B cell (primary cell): ENCODE measurements around the gene PDZD4. TPM values are rescaled to one million over a fixed set of nuclear protein-coding genes. Genes with fewer than 3 reads are reported as not detected.

Experiments
- ATAC-seq: fragments of 200-7000 bp; cut with Tn5 transposase; one replicate; pipeline ENCODE4 v1.10.0; 2021; ENCODE audit warnings: low read depth, mild to moderate bottlenecking, moderate number of reproducible peaks, moderate library complexity
- CTCF ChIA-PET: fragments of 350-600 bp; sonication (Branson Sonifier 250); formaldehyde crosslinking; loops from one replicate; lab custom pipeline; 2021; ENCODE audit warnings: antibody characterized with exemption, inconsistent platforms; lab: Charles Lee
- POLR2A ChIA-PET: fragments of 350-600 bp; sonication (Branson Sonifier 250); formaldehyde crosslinking; loops from one replicate; lab custom pipeline; 2021; ENCODE audit warnings: antibody characterized with exemption; lab: Charles Lee
- DNase-seq: peaks from one replicate; pipeline ENCODE4 v3.0.0; 2013
- H2AFZ ChIP-seq: 2 replicates; pipeline ENCODE4 v1.6.1; 2012; ENCODE audit warnings: mild to moderate bottlenecking, low read depth, low read length; ENCODE audit not compliant: insufficient read depth, poor library complexity, severe bottlenecking
- H3K27ac ChIP-seq, 2 donors: 1 replicate in 1 of 2; 2 replicates in 1 of 2; pipeline ENCODE4 v1.5.1; 2012 to 2013; ENCODE audit warnings: low read length in 2 of 2, mild to moderate bottlenecking in 2 of 2, moderate library complexity in 1 of 2
- H3K27me3 ChIP-seq, 4 experiments: fragments of 200-600 bp in 1 of 4; sonication (generic) in 1 of 4; replicated peaks in 1 of 4; 1 replicate in 2 of 4; 2 replicates in 2 of 4; pipeline versions ENCODE4 v1.6.1 to v1.7.0; 2013 to 2016; ENCODE audit warnings: low read length in 3 of 4, mild to moderate bottlenecking in 2 of 4, mixed read lengths in 1 of 4, moderate library complexity in 1 of 4; ENCODE audit not compliant: insufficient read depth in 4 of 4, control insufficient read depth in 3 of 4; ENCODE audit errors: control extremely low read depth in 1 of 4
- H3K36me3 ChIP-seq, 2 experiments: replicated peaks in 1 of 2; 1 replicate in 1 of 2; 2 replicates in 1 of 2; pipeline versions ENCODE4 v1.6.1 to v1.7.1; 2013; ENCODE audit warnings: low read length in 1 of 2; ENCODE audit not compliant: insufficient read depth in 2 of 2, control insufficient read depth in 1 of 2; ENCODE audit errors: control extremely low read depth in 1 of 2, extremely low read depth in 1 of 2
- H3K4me1 ChIP-seq, 2 donors: fragments of 200-600 bp in 1 of 2; sonication (generic) in 1 of 2; 1 replicate in 1 of 2; 2 replicates in 1 of 2; pipeline versions ENCODE4 v1.5.1 to v1.6.1; 2013 to 2017; ENCODE audit warnings: low read length in 2 of 2; ENCODE audit not compliant: control insufficient read depth in 2 of 2, insufficient read depth in 2 of 2
- H3K4me2 ChIP-seq: replicated peaks from 2 replicates; pipeline ENCODE3; 2012; ENCODE audit warnings: mild to moderate bottlenecking, low read depth, low read length; ENCODE audit not compliant: poor library complexity, severe bottlenecking
- H3K4me3 ChIP-seq, 5 experiments: fragments of 200-600 bp in 1 of 5; sonication (generic) in 1 of 5; 1 replicate in 3 of 5; 2 replicates in 2 of 5; pipeline versions ENCODE4 v1.5.1 to v1.7.0; 2011 to 2016; ENCODE audit warnings: low read length in 4 of 5, mild to moderate bottlenecking in 4 of 5, low read depth in 2 of 5, control low read depth in 1 of 5, moderate library complexity in 1 of 5; ENCODE audit not compliant: insufficient read depth in 1 of 5; ENCODE audit errors: control extremely low read depth in 1 of 5, extremely low read depth in 1 of 5
- H3K79me2 ChIP-seq: fragments of 200-600 bp; sonication (generic); one replicate; pipeline ENCODE4 v1.6.0; 2016; ENCODE audit warnings: low read length; ENCODE audit not compliant: control insufficient read depth, insufficient read depth
- H3K9ac ChIP-seq: fragments of 200-600 bp; sonication (generic); 2 replicates; pipeline ENCODE4 v1.6.1; 2017; ENCODE audit warnings: mild to moderate bottlenecking, low read length, moderate library complexity
- H3K9me3 ChIP-seq, 3 donors: one replicate each; pipeline versions ENCODE4 v1.6.1 to v1.7.1; 2013; ENCODE audit warnings: low read length in 2 of 3; ENCODE audit not compliant: control insufficient read depth in 2 of 3, insufficient read depth in 1 of 3; ENCODE audit errors: control extremely low read depth in 1 of 3
- H4K20me1 ChIP-seq: 2 replicates; pipeline ENCODE4 v1.6.0; 2012; ENCODE audit warnings: mild to moderate bottlenecking, low read length; ENCODE audit not compliant: insufficient read depth, control insufficient read depth, poor library complexity, severe bottlenecking
- H3K27ac Mint-ChIP-seq: one replicate; pipeline ENCODE4 v1.8.0; 2021; ENCODE audit warnings: mixed read lengths
- H3K27me3 Mint-ChIP-seq: one replicate; pipeline ENCODE4 v1.8.0; 2021; ENCODE audit warnings: mixed read lengths
- H3K4me1 Mint-ChIP-seq: one replicate; pipeline ENCODE4 v1.8.0; 2021; ENCODE audit warnings: mixed read lengths
- H3K4me3 Mint-ChIP-seq: one replicate; pipeline ENCODE4 v1.8.0; 2021; ENCODE audit warnings: mixed read lengths
- H3K9me3 Mint-ChIP-seq: one replicate; pipeline ENCODE4 v1.8.0; 2022; ENCODE audit warnings: mixed read lengths; ENCODE audit not compliant: insufficient read depth
- EZH2 ChIP-seq: IDR thresholded peaks from 2 replicates; pipeline ENCODE4 v1.6.1; 2012; ENCODE audit warnings: borderline replicate concordance, low read depth, mild to moderate bottlenecking, moderate library complexity, low read length; ENCODE audit not compliant: insufficient read depth, poor library complexity, severe bottlenecking
- WGBS: methylation state at CpG from one replicate; pipeline ENCODE4 v1.1.5; 2013; ENCODE audit warnings: missing lambda C conversion rate; ENCODE audit not compliant: insufficient coverage; 5-methylcytosine and 5-hydroxymethylcytosine counted together
- intact Hi-C: fragments of 100-400 bp; cut with micrococcal nuclease; formaldehyde crosslinking; loops from one replicate; pipeline ENCODE4 v1.10.0; 2022
- polyA plus RNA-seq: library from polyadenylated mRNA; depleted of rRNA; stranded (reverse); fragments of >200 nt; gene quantifications from 2 replicates; pipeline ENCODE4 v1.2.3, GENCODE V29; 2012
- total RNA-seq, 2 donors: library from RNA; stranded (reverse); fragments of 120-200 nt in 1 of 2; gene quantifications; 1 replicate in 1 of 2; 2 replicates in 1 of 2; pipeline versions ENCODE4 v1.2.3 to v1.2.4, GENCODE V29; 2013 to 2022
- TF ChIP-seq, protein P1 (sequence below): fragments of 200-600 bp; IDR thresholded peaks from one replicate; pipeline ENCODE4 v1.8.0; 2022; ENCODE audit warnings: antibody characterized with exemption, mild to moderate bottlenecking

The PDZD4 gene
- total and polyA plus RNA-seq, 2 donors (not counting 1 experiment from before 2014, with no cell fraction given), result 0.36 TPM; not detected in 1

DNA sequence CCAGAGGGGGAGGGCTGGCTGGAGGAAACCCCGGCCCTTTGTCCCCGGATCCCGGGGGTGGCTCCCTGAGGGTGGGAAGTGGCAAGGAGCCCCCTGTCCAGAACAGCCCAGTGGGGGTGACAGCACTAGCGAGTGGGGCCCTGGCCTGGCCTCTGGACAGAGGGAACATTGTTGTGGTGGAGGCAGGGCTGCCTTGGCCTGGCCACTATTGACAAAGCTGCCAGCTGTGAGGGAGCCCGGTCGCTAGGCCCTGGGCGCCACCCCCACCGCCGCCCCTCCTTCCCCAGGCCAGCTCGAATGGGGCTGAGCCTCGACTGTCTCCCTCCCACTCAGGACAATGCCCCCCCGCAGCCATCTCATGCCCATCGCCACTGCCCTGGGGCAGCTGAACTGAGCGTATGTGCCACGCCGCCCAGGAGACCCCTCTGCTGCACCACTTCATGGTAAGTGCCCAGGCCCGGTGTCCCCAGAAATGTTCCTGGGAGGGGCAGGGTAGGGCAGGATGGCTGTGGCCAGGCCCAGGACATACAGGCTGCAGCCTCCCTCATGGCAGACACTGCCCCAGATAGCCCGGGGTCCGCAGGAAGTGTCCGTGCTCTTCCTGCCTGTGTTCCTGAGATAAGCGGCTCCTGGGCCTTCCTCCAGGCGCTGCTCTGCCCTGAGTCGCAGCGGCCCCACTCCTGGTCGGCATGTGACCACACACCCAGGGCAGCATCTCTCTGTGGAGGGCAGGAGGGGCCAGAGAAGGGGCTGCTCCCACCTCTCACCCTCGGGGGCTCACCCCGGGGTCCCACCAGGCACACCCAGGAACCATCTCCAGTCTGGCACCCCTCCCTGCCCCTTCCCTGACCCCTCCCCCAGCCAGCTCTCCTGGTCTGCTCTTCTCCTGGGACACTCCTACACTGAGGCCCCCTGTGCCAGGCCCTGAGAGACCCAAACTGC, 64.9 kb downstream of the PDZD4 start:
- Histone ChIP-seq H3K27me3 (no peaks in the 10 kb centered on the region), H3K9ac (no peak overlapping the region), H3K4me3 (no peak overlapping the region), H3K79me2 (no peaks in the 10 kb centered on the region), H3K4me1 (peaks cover 0 to 18% of the 10 kb centered on the region in 2 donors), H3K36me3 (no peaks in the 10 kb centered on the region), H3K4me2 (no peak overlapping the region), H3K27ac (no peak overlapping the region), H4K20me1 (no peaks in the 10 kb centered on the region), H2AFZ (no peak overlapping the region), H3K9me3 (no peaks in the 10 kb centered on the region)
- DNase-seq (no peak), ATAC-seq (no peak)
- ChIA-PET CTCF (interaction anchor here (2.6 kb wide), 1 partner anchor 182 kb away, joined by 10 read pairs; no protein-coding TSS in a partner anchor), POLR2A (interaction anchor here (0.7 kb wide), 1 partner anchor 182 kb away, joined by 4 read pairs; no protein-coding TSS in a partner anchor)
- H3K27ac Mint-ChIP-seq, result no peak overlapping the region
- WGBS, result 67% methylated on average over 9 of the region's 27 CpGs
- no peak overlapping the region for H3K4me3 Mint-ChIP-seq
- peaks cover 14% of the 10 kb centered on the region for H3K4me1 Mint-ChIP-seq
- intact Hi-C loops, result no loop called here
- no peaks in the 10 kb centered on the region for H3K9me3 Mint-ChIP-seq
- no peak for TF ChIP-seq EZH2
- TF ChIP-seq, protein P1, sequence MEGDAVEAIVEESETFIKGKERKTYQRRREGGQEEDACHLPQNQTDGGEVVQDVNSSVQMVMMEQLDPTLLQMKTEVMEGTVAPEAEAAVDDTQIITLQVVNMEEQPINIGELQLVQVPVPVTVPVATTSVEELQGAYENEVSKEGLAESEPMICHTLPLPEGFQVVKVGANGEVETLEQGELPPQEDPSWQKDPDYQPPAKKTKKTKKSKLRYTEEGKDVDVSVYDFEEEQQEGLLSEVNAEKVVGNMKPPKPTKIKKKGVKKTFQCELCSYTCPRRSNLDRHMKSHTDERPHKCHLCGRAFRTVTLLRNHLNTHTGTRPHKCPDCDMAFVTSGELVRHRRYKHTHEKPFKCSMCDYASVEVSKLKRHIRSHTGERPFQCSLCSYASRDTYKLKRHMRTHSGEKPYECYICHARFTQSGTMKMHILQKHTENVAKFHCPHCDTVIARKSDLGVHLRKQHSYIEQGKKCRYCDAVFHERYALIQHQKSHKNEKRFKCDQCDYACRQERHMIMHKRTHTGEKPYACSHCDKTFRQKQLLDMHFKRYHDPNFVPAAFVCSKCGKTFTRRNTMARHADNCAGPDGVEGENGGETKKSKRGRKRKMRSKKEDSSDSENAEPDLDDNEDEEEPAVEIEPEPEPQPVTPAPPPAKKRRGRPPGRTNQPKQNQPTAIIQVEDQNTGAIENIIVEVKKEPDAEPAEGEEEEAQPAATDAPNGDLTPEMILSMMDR, result no peak
- H3K27me3 Mint-ChIP-seq, result no peaks in the 10 kb centered on the region

DNA sequence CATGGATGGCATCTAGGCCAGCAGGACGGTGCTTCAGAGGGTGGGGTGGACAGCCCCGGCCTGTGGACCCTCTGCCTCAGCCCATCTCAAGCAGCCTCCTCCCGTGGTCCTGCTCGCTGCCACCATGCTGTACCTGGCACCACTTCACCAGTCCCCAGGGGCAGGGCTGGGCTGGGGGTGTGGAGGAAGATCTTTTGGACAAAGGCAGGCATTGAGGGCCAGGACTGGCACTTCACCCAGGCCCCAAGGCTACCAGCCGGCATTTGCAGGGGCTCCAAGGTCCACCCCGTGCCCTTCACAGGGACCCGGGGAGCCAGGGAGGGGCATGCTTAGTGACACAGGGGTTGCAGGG, 65.6 kb downstream of the PDZD4 start:
- TF ChIP-seq EZH2, result no peak
- TF ChIP-seq, protein P1, result no peak
- ATAC-seq, result no peak
- H3K27me3 ChIP-seq, result no peaks in the 10 kb centered on the region
- H3K27ac Mint-ChIP-seq, result no peak overlapping the region
- H3K9me3 ChIP-seq, result no peaks in the 10 kb centered on the region
- no peak overlapping the region for H3K4me3 Mint-ChIP-seq
- H3K4me2 ChIP-seq, result no peak overlapping the region
- 100% methylated on average over 2 of the region's 7 CpGs for WGBS
- no peaks in the 10 kb centered on the region for H3K36me3 ChIP-seq
- DNase-seq, result no peak
- no peaks in the 10 kb centered on the region for H4K20me1 ChIP-seq
- no peaks in the 10 kb centered on the region for H3K9me3 Mint-ChIP-seq
- ChIA-PET CTCF (interaction anchor here (2.0 to 3.9 kb wide), 3 partner anchors 182 to 188 kb away, joined by 10 to 35 read pairs (median 10); no protein-coding TSS in a partner anchor), POLR2A (no interaction called here)
- H3K27me3 Mint-ChIP-seq, result no peaks in the 10 kb centered on the region
- H3K4me1 ChIP-seq, result peaks cover 0 to 18% of the 10 kb centered on the region in 2 donors
- H3K4me1 Mint-ChIP-seq, result peaks cover 14% of the 10 kb centered on the region
- no peak overlapping the region for H2AFZ ChIP-seq
- intact Hi-C loops, result no loop called here
- no peaks in the 10 kb centered on the region for H3K79me2 ChIP-seq
- no peak overlapping the region for H3K4me3 ChIP-seq
- H3K9ac ChIP-seq, result no peak overlapping the region
- H3K27ac ChIP-seq, result no peak overlapping the region
